ENCODE data around the gene DNASE2B.

Gene DNASE2B

GRCh38 chr1:84398175-84399155 lies at the start of gene DNASE2B:
DNASE2B (plus strand) TSS chr1:84398484; CDS start chr1:84398565, 81 bp downstream.
- DNase-seq (ENCODE audit: low read depth), result no peak

- no peak for DNase-seq (ENCODE audit: low read depth)
Observed at GRCh38 chr1:84348759-84349158, 49.5 kb upstream of the DNASE2B start.

GRCh38 chr1:84350104-84350503 lies 48.2 kb upstream of the DNASE2B start:
- no peak for DNase-seq (ENCODE audit: low read depth)

- no peak for DNase-seq (ENCODE audit: low read depth)
Observed at GRCh38 chr1:84350550-84350949, 47.7 kb upstream of the DNASE2B start.

GRCh38 chr1:84352298-84353106 lies 45.8 kb upstream of the DNASE2B start:
- DNase-seq (ENCODE audit: low read depth), result no peak

GRCh38 chr1:84353695-84354094 lies 44.6 kb upstream of the DNASE2B start:
- DNase-seq (ENCODE audit: low read depth), result no peak

- no peak for DNase-seq (ENCODE audit: low read depth)
Observed at GRCh38 chr1:84355556-84355955, 42.7 kb upstream of the DNASE2B start.

GRCh38 chr1:84356881-84357280 lies 41.4 kb upstream of the DNASE2B start:
- DNase-seq (ENCODE audit: low read depth), result no peak

GRCh38 chr1:84358695-84359094 lies 39.6 kb upstream of the DNASE2B start:
- DNase-seq (ENCODE audit: low read depth), result no peak

GRCh38 chr1:84360316-84360715 lies 38.0 kb upstream of the DNASE2B start:
- no peak for DNase-seq (ENCODE audit: low read depth)

- no peak for DNase-seq (ENCODE audit: low read depth)
Observed at GRCh38 chr1:84361796-84362195, 36.5 kb upstream of the DNASE2B start.

GRCh38 chr1:84363019-84363418 lies 35.3 kb upstream of the DNASE2B start:
- DNase-seq (ENCODE audit: low read depth), result no peak

- no peak for DNase-seq (ENCODE audit: low read depth)
Observed at GRCh38 chr1:84363622-84364021, 34.7 kb upstream of the DNASE2B start.

- DNase-seq (ENCODE audit: low read depth), result peak; percentile 99
Observed at GRCh38 chr1:84365225-84366221, 32.8 kb upstream of the DNASE2B start.

- DNase-seq (ENCODE audit: low read depth), result no peak
Observed at GRCh38 chr1:84366786-84367185, 31.5 kb upstream of the DNASE2B start.

GRCh38 chr1:84367219-84367618 lies 31.1 kb upstream of the DNASE2B start:
- no peak for DNase-seq (ENCODE audit: low read depth)

- no peak for DNase-seq (ENCODE audit: low read depth)
Observed at GRCh38 chr1:84368441-84368840, 29.8 kb upstream of the DNASE2B start.

GRCh38 chr1:84370266-84370665 lies 28.0 kb upstream of the DNASE2B start:
- DNase-seq (ENCODE audit: low read depth), result no peak

GRCh38 chr1:84370831-84371394 lies 27.4 kb upstream of the DNASE2B start:
- peak; percentile 50 for DNase-seq (ENCODE audit: low read depth)

- no peak for DNase-seq (ENCODE audit: low read depth)
Observed at GRCh38 chr1:84373436-84374141, 24.7 kb upstream of the DNASE2B start.
